Lower leg skin (tissue), 4 donors: ENCODE results near the gene SLC9A3. TPM values are rescaled to one million over a fixed set of nuclear protein-coding genes. Genes with fewer than 3 reads are reported as not detected.
A peak's percentile ranks its signal among the peaks of the same experiment; 100 is the strongest.

Experiments
- DNase-seq, 2 donors: peaks; one replicate each; pipeline ENCODE4 v3.0.0-alpha.2; 2019; ENCODE audit warnings: low spot score in 2 of 2
- H3K4me3 ChIP-seq: fragments of 200-600 bp; sonication (generic); 2 replicates; pipeline ENCODE4 v1.5.1; 2017; ENCODE audit warnings: mild to moderate bottlenecking, low read depth; ENCODE audit not compliant: poor library complexity, severe bottlenecking
- CTCF ChIP-seq, 3 donors: fragments of 450-650 bp; IDR thresholded peaks; one replicate each; pipeline ENCODE4 v1.5.1; 2016; ENCODE audit warnings: antibody characterized with exemption in 3 of 3, mild to moderate bottlenecking in 3 of 3, moderate library complexity in 2 of 3
- POLR2A ChIP-seq, 2 donors: fragments of 450-650 bp; IDR thresholded peaks; one replicate each; pipeline ENCODE4 v1.6.1; 2016 to 2017; ENCODE audit warnings: antibody characterized with exemption in 2 of 2, mild to moderate bottlenecking in 1 of 2, moderate library complexity in 1 of 2
- WGBS, 2 donors: methylation state at CpG; one replicate each; pipeline ENCODE4 v1.1.5; 2018; 5-methylcytosine and 5-hydroxymethylcytosine counted together
- intact Hi-C: fragments of 100-400 bp; cut with DNase I; formaldehyde crosslinking; loops from one replicate; pipeline ENCODE4 v1.15.0; 2023; ENCODE audit warnings: low total_unique reads
- total RNA-seq, 4 donors: library from RNA; depleted of rRNA; stranded (reverse); fragments of >200 nt; gene quantifications; one replicate each; pipeline ENCODE4 v1.1.0, GENCODE V29; 2016

The SLC9A3 gene
- total RNA-seq, result 1 to 10 TPM; 4.8 to 7.1 (median 5.8) TPM

GRCh38 chr5:524234-524972 is at the start of gene SLC9A3:
Gene SLC9A3, minus strand, starts transcription at chr5:524449.
- DNase-seq, result no peak
- 1 to 3% methylated on average over 4 to 38 of the region's 89 CpGs for WGBS, 2 donors
- no peak for TF ChIP-seq CTCF (IDR thresholded peaks at IDR 0.05)
- no peak for TF ChIP-seq POLR2A (IDR thresholded peaks at IDR 0.05)
- no peak within 1 kb of the TSS for H3K4me3 ChIP-seq
- intact Hi-C loops, result no loop called here

GRCh38 chr5:573976-574375 is 49.7 kb upstream of the SLC9A3 start:
- intact Hi-C loops, result no loop called here
- peak in 1 of 2 donors; percentile 76 for DNase-seq
- WGBS, 2 donors, result 37 to 43% methylated on average over 15 to 16 of the region's 16 CpGs
- no peak for TF ChIP-seq CTCF (IDR thresholded peaks at IDR 0.05)
- TF ChIP-seq POLR2A (IDR thresholded peaks at IDR 0.05), result no peak
- H3K4me3 ChIP-seq, result no peak overlapping the region

GRCh38 chr5:573206-573605 is 49.0 kb upstream of the SLC9A3 start:
- no peak overlapping the region for H3K4me3 ChIP-seq
- 89 to 93% methylated on average over 12 of the region's 12 CpGs for WGBS, 2 donors
- DNase-seq, result peak in 1 of 2 donors; percentile 28
- intact Hi-C loops, result no loop called here
- TF ChIP-seq POLR2A (IDR thresholded peaks at IDR 0.05) (no peak), CTCF (IDR thresholded peaks at IDR 0.05) (no peak)

- intact Hi-C loops, result no loop called here
- H3K4me3 ChIP-seq, result no peak overlapping the region
- 46 to 47% methylated on average over 14 of the region's 14 CpGs for WGBS, 2 donors
- no peak for TF ChIP-seq POLR2A (IDR thresholded peaks at IDR 0.05)
- no peak for TF ChIP-seq CTCF (IDR thresholded peaks at IDR 0.05)
- no peak for DNase-seq
Measured at GRCh38 chr5:572398-573019, 48.3 kb upstream of the SLC9A3 start.

- TF ChIP-seq CTCF (IDR thresholded peaks at IDR 0.05), result no peak
- no peak for TF ChIP-seq POLR2A (IDR thresholded peaks at IDR 0.05)
- H3K4me3 ChIP-seq, result no peak overlapping the region
- WGBS, 2 donors, result 88 to 91% methylated on average over 11 to 13 of the region's 13 CpGs
- intact Hi-C loops, result no loop called here
- peak in 1 of 2 donors; percentile 40 for DNase-seq
Measured at GRCh38 chr5:571791-572190, 47.5 kb upstream of the SLC9A3 start.
